B cell (primary cell): ENCODE measurements around the gene HIBADH.

Experiments
- EZH2 ChIP-seq: IDR thresholded peaks from 2 replicates; pipeline ENCODE4 v1.6.1; 2012; ENCODE audit warnings: borderline replicate concordance, low read depth, mild to moderate bottlenecking, moderate library complexity, low read length; ENCODE audit not compliant: insufficient read depth, poor library complexity, severe bottlenecking
- TF ChIP-seq, protein P1 (sequence below): fragments of 200-600 bp; IDR thresholded peaks from one replicate; pipeline ENCODE4 v1.8.0; 2022; ENCODE audit warnings: antibody characterized with exemption, mild to moderate bottlenecking

DNA sequence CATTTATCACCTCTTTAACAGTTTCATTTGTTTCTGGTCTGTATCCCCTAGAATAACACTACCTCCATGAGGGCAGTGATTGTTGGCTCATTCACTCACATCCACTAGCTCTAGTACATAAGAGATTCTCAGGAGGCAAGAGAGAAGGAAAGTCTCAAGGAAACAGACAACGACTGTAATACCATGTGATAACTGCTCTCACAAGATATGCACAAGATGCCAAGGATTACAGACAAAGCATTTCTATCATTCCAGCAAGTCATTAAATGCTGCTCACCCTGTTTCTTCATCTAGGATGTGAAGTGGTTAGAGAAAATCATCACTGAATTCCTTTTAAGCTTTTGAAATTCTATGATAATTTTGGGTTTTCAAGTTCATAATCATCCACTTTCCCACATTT lies 115.3 kb downstream of the HIBADH start:
- no peak for TF ChIP-seq EZH2
- TF ChIP-seq, protein P1, sequence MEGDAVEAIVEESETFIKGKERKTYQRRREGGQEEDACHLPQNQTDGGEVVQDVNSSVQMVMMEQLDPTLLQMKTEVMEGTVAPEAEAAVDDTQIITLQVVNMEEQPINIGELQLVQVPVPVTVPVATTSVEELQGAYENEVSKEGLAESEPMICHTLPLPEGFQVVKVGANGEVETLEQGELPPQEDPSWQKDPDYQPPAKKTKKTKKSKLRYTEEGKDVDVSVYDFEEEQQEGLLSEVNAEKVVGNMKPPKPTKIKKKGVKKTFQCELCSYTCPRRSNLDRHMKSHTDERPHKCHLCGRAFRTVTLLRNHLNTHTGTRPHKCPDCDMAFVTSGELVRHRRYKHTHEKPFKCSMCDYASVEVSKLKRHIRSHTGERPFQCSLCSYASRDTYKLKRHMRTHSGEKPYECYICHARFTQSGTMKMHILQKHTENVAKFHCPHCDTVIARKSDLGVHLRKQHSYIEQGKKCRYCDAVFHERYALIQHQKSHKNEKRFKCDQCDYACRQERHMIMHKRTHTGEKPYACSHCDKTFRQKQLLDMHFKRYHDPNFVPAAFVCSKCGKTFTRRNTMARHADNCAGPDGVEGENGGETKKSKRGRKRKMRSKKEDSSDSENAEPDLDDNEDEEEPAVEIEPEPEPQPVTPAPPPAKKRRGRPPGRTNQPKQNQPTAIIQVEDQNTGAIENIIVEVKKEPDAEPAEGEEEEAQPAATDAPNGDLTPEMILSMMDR, result no peak
